ENCODE results near the gene MAP3K6.
A peak's percentile ranks its signal among the peaks of the same experiment; 100 is the strongest.

MAP3K6 gene

DNA sequence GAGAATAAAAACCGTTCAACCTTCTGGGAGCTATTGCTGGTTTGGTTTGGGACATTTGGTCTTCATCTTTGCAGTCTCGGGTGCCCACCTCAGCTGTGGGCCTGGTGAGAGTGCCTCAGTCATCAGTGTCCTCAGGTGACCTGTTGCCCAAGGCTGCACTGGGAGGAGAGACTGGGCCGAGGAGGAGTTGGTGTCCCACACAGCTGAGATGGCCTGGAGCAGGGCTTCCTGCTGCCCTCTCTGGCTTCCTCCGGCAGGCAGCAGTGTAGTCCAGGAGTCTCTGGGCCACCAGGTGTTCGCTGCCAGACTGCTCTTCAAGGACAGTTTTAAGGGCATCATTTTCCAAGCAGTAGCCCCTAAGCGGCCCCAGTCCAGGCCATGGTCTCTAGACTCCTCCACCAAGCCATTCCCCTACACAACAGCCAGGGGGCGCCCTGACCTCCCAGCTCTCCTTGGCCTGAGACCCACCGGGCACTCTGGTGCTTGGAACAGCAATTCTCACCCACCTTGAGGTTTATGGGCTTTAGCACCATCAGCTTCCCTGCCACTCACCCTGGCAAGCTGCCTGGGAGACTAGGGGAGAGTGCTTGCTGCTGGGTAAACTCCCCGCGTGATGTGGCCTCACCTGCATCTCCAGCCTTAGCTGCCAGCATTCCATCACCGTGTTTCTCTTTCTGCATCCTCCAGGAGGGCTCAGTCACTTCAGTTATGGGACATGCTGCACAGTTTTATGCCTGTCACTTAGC is 34.1 kb downstream of the MAP3K6 start:
- Histone ChIP-seq H3K4me3 (no peak overlapping the region), H3K27ac (no peak overlapping the region), H3K9me3 (ENCODE audit: low read depth, low read length) (no peaks in the 10 kb centered on the region), H3K9ac (ENCODE audit: insufficient read length) (no peak overlapping the region), H3K36me3 (ENCODE audit: insufficient read depth, low read length) (peaks cover 45% of the 10 kb centered on the region; the same call in 1 of the 2 replicates)
- no peak for TF ChIP-seq EZH2 (IDR thresholded peaks at IDR 0.05)
- TF ChIP-seq FOXP2 (optimal IDR thresholded peaks at IDR 0.05; ENCODE audit: control extremely low read depth, extremely low read length, insufficient read depth) = no peak
- no peak for TF ChIP-seq POLR2AphosphoS5 (IDR thresholded peaks at IDR 0.05; ENCODE audit: borderline replicate concordance, low read depth, low read length)
- DNase-seq (ENCODE audit: low read depth, low spot score) = no peak

DNA sequence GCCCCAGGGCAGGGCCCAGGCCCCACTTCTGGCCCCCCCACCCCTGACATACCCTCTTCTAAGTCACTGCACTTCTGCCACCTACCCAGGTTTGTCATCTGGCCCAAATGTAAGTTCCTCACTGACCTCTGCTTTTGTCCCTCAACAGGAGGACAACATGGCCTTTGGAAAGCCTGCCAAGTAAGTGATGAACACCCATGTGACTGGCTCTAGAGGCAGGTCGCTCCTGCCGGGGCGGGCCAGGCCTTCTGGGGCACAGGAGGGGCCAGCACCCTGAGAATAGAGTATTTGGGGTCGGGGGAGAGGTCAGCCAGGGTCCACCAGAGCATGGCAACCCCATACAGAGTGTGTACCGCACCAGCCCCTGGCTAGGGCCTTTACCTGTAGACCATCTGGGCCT is 34.8 kb downstream of the MAP3K6 start:
- DNase-seq (ENCODE audit: low read depth, low spot score) = no peak
- Histone ChIP-seq H3K9me3 (ENCODE audit: low read depth, low read length) (no peaks in the 10 kb centered on the region), H3K9ac (ENCODE audit: insufficient read length) (no peak overlapping the region), H3K36me3 (ENCODE audit: insufficient read depth, low read length) (peaks cover 47% of the 10 kb centered on the region; the same call in 1 of the 2 replicates), H3K27ac (no peak overlapping the region), H3K4me3 (no peak overlapping the region)
- no peak for TF ChIP-seq FOXP2 (optimal IDR thresholded peaks at IDR 0.05; ENCODE audit: control extremely low read depth, extremely low read length, insufficient read depth)
- no peak for TF ChIP-seq POLR2AphosphoS5 (IDR thresholded peaks at IDR 0.05; ENCODE audit: borderline replicate concordance, low read depth, low read length)
- TF ChIP-seq EZH2 (IDR thresholded peaks at IDR 0.05) = no peak

DNA sequence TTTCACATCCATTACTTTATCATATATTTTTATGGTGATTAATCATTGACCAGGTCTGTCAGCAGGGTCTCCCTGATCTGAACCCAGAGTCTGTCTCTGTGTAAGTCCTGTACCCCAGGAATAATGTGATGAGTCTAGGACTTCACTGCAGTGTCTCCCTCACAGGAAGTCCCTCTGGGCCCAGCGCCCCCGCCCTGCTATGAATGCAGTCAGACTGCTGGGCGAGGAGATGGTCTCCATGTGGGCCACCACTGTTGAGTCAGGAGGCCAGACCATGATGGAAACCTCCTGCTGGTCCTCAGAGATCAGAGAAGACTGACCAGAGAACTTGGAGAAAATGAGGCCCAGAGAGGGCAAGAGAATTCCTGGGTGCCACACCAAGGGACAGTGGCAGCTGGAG is 35.3 kb downstream of the MAP3K6 start:
- no peak overlapping the region for H3K9ac ChIP-seq (ENCODE audit: insufficient read length)
- H3K36me3 ChIP-seq (ENCODE audit: insufficient read depth, low read length) = peaks cover 52% of the 10 kb centered on the region
- DNase-seq (ENCODE audit: low read depth, low spot score) = no peak

DNA sequence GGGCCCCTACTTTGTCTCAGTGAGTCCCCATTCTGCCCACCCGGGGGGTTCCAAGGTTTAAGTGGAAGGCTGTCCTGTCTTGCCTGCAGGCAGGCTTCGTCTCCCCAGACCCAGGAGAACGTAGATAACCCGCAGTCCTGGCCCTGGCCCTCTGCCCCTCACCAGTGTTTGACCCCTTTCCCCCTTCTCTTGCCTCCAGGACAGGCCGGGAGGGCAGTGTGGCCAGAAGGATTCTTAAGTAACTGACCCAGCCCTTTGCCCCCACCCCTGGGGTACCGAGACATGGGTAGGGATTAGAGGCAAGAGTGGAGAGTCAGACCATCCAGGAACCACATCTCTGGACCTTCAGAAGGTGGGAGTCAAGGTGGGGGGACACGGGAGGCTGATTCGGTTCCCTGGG is 36.0 kb downstream of the MAP3K6 start:
- no peak for TF ChIP-seq FOXP2 (optimal IDR thresholded peaks at IDR 0.05; ENCODE audit: control extremely low read depth, extremely low read length, insufficient read depth)
- TF ChIP-seq POLR2AphosphoS5 (IDR thresholded peaks at IDR 0.05; ENCODE audit: borderline replicate concordance, low read depth, low read length) = no peak
- no peak for TF ChIP-seq EZH2 (IDR thresholded peaks at IDR 0.05)
- no peaks in the 10 kb centered on the region for H3K9me3 ChIP-seq (ENCODE audit: low read depth, low read length)
- H3K4me3 ChIP-seq = no peak overlapping the region
- H3K36me3 ChIP-seq (ENCODE audit: insufficient read depth, low read length) = peaks cover 58% of the 10 kb centered on the region
- DNase-seq (ENCODE audit: low read depth, low spot score) = no peak
- no peak overlapping the region for H3K27ac ChIP-seq
- no peak overlapping the region for H3K9ac ChIP-seq (ENCODE audit: insufficient read length)

More for the DNA sequence above, 35.3 kb downstream of the MAP3K6 start:
- Histone ChIP-seq H3K9me3 (ENCODE audit: low read depth, low read length) (no peaks in the 10 kb centered on the region), H3K27ac (no peak overlapping the region), H3K4me3 (no peak overlapping the region)
- TF ChIP-seq FOXP2 (optimal IDR thresholded peaks at IDR 0.05; ENCODE audit: control extremely low read depth, extremely low read length, insufficient read depth) (no peak), POLR2AphosphoS5 (IDR thresholded peaks at IDR 0.05; ENCODE audit: borderline replicate concordance, low read depth, low read length) (no peak), EZH2 (IDR thresholded peaks at IDR 0.05) (no peak)

DNA sequence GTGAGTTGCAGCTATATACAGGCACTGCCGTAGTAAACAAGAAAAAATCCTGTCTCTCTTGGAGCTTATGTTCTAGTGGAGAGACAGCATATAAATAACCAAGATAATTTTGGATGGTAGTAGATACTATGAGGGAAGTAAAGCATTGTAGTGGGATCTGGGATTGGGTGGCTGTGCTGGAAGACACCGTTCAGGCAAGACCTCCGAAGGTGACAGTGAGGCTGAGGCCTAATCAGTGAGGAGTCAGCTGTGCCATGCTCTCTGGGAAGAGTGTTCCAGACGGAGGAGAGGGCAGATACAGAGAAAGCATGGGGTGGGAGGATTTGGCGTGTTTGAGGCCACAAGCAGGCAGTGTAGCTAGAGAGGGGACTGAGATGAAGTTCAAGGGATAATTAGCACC is 38.8 kb downstream of the MAP3K6 start:
- Histone ChIP-seq H3K36me3 (ENCODE audit: insufficient read depth, low read length) (peaks cover 58% of the 10 kb centered on the region), H3K9me3 (ENCODE audit: low read depth, low read length) (no peaks in the 10 kb centered on the region), H3K9ac (ENCODE audit: insufficient read length) (no peak overlapping the region), H3K27ac (no peak overlapping the region), H3K4me3 (no peak overlapping the region)
- DNase-seq (ENCODE audit: low read depth, low spot score) = no peak
- TF ChIP-seq FOXP2 (optimal IDR thresholded peaks at IDR 0.05; ENCODE audit: control extremely low read depth, extremely low read length, insufficient read depth) (no peak), EZH2 (IDR thresholded peaks at IDR 0.05) (no peak), POLR2AphosphoS5 (IDR thresholded peaks at IDR 0.05; ENCODE audit: borderline replicate concordance, low read depth, low read length) (no peak)

DNA sequence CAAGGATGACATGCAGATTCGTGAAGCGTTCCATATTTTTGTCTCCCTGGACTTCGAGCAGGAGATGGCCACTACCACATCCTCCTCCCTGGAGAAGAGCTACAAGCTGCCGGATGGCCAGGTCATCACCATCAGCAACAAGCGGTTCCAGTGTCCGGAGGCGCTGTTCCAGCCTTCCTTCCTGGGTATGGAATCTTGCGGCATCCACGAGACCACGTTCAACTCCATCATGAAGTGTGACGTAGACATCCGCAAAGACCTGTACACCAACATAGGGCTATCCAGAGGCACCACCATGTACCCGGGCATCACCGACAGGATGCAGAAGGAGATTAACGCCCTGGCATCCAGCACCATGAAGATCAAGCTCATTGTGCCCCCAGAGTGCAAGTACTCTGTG is 41.5 kb downstream of the MAP3K6 start:
- Histone ChIP-seq H3K4me3 (no peak overlapping the region), H3K9ac (ENCODE audit: insufficient read length) (no peak overlapping the region), H3K27ac (no peak overlapping the region), H3K36me3 (ENCODE audit: insufficient read depth, low read length) (peaks cover 37% of the 10 kb centered on the region), H3K9me3 (ENCODE audit: low read depth, low read length) (no peaks in the 10 kb centered on the region)
- no peak for DNase-seq (ENCODE audit: low read depth, low spot score)
- TF ChIP-seq EZH2 (IDR thresholded peaks at IDR 0.05) (no peak), POLR2AphosphoS5 (IDR thresholded peaks at IDR 0.05; ENCODE audit: borderline replicate concordance, low read depth, low read length) (no peak), FOXP2 (optimal IDR thresholded peaks at IDR 0.05; ENCODE audit: control extremely low read depth, extremely low read length, insufficient read depth) (no peak)

DNA sequence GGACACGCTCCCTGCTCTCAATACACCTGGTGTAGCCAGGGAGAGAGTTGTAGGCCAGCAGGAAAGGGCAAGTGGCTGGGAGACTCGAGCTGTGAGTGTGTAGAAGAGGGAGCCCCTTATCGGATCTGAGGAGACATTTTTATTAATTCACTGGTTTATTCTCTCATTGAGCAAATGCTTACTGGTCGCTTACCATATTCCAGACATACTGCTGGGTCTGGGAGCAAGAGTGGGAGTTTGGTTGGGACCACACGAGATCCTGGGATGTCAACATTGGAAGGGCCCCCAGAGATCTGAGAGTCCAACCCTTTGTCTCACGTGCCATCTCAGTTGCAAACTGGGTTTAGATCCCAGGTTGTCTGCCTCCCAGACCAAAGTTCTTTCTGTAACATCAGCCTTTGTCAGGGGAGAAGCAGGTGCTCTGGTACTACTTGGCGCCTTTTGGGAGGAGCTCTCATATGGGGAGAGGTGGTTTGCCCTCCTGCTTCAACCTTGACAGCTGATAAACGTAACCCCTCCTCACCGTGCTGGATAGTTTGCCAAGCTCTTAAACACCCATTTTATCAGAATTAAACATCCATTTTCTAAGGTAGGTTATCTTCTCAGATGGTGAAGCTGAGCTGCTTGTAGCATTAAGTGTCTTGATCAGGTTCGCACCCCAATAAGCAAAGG is 44.1 kb downstream of the MAP3K6 start:
- peak overlapping the region; percentile 90 for H3K27ac ChIP-seq
- TF ChIP-seq EZH2 (IDR thresholded peaks at IDR 0.05) (no peak), FOXP2 (optimal IDR thresholded peaks at IDR 0.05; ENCODE audit: control extremely low read depth, extremely low read length, insufficient read depth) (no peak), POLR2AphosphoS5 (IDR thresholded peaks at IDR 0.05; ENCODE audit: borderline replicate concordance, low read depth, low read length) (no peak)
- no peak for DNase-seq (ENCODE audit: low read depth, low spot score)
- H3K36me3 ChIP-seq (ENCODE audit: insufficient read depth, low read length) = peaks cover 28% of the 10 kb centered on the region
- H3K9ac ChIP-seq (ENCODE audit: insufficient read length) = peak overlapping the region; percentile 100
- H3K9me3 ChIP-seq (ENCODE audit: low read depth, low read length) = no peaks in the 10 kb centered on the region
- H3K4me3 ChIP-seq = peak overlapping the region; percentile 100

DNA sequence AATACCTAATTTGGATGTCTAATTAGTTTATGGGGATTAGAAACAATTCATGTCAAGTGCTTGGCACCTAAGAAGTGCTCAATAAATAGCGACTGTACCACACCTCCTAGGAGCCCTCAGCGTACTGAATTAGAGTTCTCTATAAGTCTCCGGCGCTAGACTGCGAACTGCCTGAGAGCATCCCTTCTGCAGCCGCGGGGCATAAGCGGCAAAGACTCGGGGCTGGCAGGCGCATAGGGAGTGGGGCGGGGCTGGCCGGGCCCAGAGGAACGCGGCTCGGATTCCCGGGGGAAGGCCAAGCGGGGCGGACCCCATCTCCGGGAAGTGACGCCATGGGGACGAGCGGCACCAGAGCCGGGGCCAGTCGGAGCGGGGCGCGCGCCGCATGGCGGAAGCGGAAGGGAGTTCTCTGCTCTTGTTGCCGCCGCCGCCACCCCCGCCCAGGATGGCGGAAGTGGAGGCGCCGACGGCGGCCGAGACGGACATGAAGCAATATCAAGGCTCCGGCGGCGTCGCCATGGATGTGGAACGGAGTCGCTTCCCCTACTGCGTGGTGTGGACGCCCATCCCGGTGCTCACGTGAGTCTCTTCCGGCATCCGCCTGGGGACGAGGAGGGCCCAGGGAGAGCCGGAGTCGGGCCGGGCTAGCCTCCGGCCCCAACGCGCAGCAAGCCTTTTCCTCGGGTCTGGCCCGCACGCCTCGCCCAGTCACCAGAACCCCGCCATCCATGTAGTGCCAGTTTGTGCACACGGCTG is 44.8 kb downstream of the MAP3K6 start, which contains the start of gene TMEM222:
TSS of gene TMEM222 (plus strand) at position 351 of the 756 bp plus-strand sequence. CDS start at position 386, 35 bp downstream.
- Histone ChIP-seq H3K9me3 (ENCODE audit: low read depth, low read length) (no peaks in the 10 kb centered on the region), H3K4me3 (peak within 1 kb of the TSS; percentile 100), H3K27ac (peak within 1 kb of the TSS; percentile 90), H3K9ac (ENCODE audit: insufficient read length) (peak within 1 kb of the TSS; percentile 100), H3K36me3 (ENCODE audit: insufficient read depth, low read length) (peaks cover 26% of the 10 kb centered on the region)
- DNase-seq (ENCODE audit: low read depth, low spot score) = peak; percentile 68
- no peak for TF ChIP-seq FOXP2 (optimal IDR thresholded peaks at IDR 0.05; ENCODE audit: control extremely low read depth, extremely low read length, insufficient read depth)
- no peak for TF ChIP-seq EZH2 (IDR thresholded peaks at IDR 0.05)
- TF ChIP-seq POLR2AphosphoS5 (IDR thresholded peaks at IDR 0.05; ENCODE audit: borderline replicate concordance, low read depth, low read length) = peak; percentile 93
